ENCODE results near the gene SEC24C.
A peak's percentile ranks its signal among the peaks of the same experiment; 100 is the strongest.
"Not testable (repeated sequence)": the region's sequence is repeated elsewhere in the genome, so short reads cannot be mapped to it uniquely, and the experiment has no call there.

SEC24C gene

GRCh38 chr10:73790886-73791625 is 46.9 kb downstream of the SEC24C start:
- DNase-seq (ENCODE audit: insufficient read length, low spot score) (no peak), FAIRE-seq (no peak)
- TF ChIP-seq TAF1 (IDR thresholded peaks at IDR 0.05; ENCODE audit: low read depth, low read length) (no peak), SPI1 (IDR thresholded peaks at IDR 0.05; ENCODE audit: low read depth, low read length) (no peak), PAX5 (IDR thresholded peaks at IDR 0.05; ENCODE audit: insufficient read depth, low read length, severe bottlenecking) (no peak), POLR2AphosphoS5 (IDR thresholded peaks at IDR 0.05; ENCODE audit: low read depth, low read length) (no peak), POLR2A (IDR thresholded peaks at IDR 0.05; ENCODE audit: low read depth, low read length) (no peak), POU2F2 (IDR thresholded peaks at IDR 0.05; ENCODE audit: low read depth, low read length) (no peak)

DNA sequence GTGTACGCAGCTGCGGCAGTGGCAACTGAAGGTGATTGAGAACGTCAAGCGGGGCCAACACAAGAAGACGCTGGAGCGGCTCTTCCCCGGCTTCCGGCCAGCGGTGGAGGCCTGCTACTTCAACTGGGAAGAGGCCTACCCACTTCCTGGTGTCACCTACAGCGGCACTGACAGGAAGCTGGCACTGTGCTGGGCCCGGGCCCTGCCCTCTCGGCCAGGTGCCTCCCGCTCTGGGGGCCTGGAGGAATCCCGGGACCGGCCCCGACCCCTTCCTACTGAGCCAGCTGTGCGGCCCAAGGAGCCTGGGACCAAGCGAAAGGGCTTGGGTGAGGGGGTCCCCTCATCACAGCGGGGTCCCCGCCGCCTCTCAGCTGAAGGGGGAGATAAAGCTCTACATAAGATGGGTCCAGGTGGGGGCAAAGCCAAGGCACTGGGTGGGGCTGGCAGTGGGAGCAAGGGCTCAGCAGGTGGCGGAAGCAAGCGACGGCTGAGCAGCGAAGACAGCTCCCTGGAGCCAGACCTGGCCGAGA is 47.8 kb downstream of the SEC24C start:
- DNase-seq (ENCODE audit: insufficient read length, low spot score) = no peak
- no peak for TF ChIP-seq POU2F2 (IDR thresholded peaks at IDR 0.05; ENCODE audit: low read depth, low read length)
- no peak for TF ChIP-seq PAX5 (IDR thresholded peaks at IDR 0.05; ENCODE audit: insufficient read depth, low read length, severe bottlenecking)
- no peak for TF ChIP-seq POLR2A (IDR thresholded peaks at IDR 0.05; ENCODE audit: low read depth, low read length)
- TF ChIP-seq SPI1 (IDR thresholded peaks at IDR 0.05; ENCODE audit: low read depth, low read length) = no peak
- TF ChIP-seq POLR2AphosphoS5 (IDR thresholded peaks at IDR 0.05; ENCODE audit: low read depth, low read length) = no peak
- TF ChIP-seq TAF1 (IDR thresholded peaks at IDR 0.05; ENCODE audit: low read depth, low read length) = no peak
- no peak for FAIRE-seq

DNA sequence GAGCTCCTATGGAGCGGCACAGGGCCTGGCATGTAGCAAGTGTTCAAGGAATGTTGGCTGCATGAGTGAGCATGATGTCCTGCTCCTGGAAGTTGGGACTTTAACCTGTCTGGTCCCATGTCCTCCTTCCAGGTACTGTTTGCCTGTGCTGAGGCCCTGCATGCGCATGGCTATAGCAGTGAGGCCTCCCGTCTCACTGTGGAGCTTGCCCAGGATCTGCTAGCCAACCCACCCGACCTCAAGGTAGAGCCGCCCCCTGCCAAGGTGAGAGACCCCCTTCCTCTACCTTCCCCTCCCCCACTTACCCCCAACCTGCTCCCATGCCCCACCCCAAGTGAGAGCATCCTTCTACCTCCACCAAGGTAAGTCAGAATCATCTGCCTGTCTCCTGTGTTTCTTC is 49.3 kb downstream of the SEC24C start:
- FAIRE-seq (no peak), DNase-seq (ENCODE audit: insufficient read length, low spot score) (no peak)
- no peak for TF ChIP-seq POLR2A (IDR thresholded peaks at IDR 0.05; ENCODE audit: low read depth, low read length)
- no peak for TF ChIP-seq SPI1 (IDR thresholded peaks at IDR 0.05; ENCODE audit: low read depth, low read length)
- no peak for TF ChIP-seq POU2F2 (IDR thresholded peaks at IDR 0.05; ENCODE audit: low read depth, low read length)
- no peak for TF ChIP-seq TAF1 (IDR thresholded peaks at IDR 0.05; ENCODE audit: low read depth, low read length)
- no peak; the same call in 1 of the 2 replicates for TF ChIP-seq POLR2AphosphoS5 (IDR thresholded peaks at IDR 0.05; ENCODE audit: low read depth, low read length)
- no peak for TF ChIP-seq PAX5 (IDR thresholded peaks at IDR 0.05; ENCODE audit: insufficient read depth, low read length, severe bottlenecking)

DNA sequence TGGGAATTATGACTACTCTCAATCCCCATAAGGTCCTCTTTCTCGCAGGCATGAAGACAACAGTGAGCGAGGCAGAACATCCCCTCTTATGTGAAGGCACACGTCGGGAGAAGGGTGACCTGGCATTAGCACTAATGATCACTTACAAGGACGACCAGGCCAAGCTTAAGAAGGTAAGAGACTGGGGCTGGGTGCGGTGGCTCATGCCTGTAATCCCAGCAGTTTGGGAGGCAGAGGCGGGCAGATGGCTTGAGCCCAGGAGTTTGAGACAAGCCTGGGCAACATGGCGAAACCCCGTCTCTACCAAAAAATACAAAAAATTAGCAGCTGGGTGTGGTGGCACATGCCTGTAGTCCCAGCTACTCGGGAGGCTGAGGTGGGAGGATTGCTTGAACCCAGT is 51.3 kb downstream of the SEC24C start:
- not testable (repeated sequence) for FAIRE-seq; DNase-seq (ENCODE audit: insufficient read length, low spot score)

GRCh38 chr10:73796035-73796434 is 51.9 kb downstream of the SEC24C start:
- FAIRE-seq; DNase-seq (ENCODE audit: insufficient read length, low spot score): not testable (repeated sequence)

GRCh38 chr10:73796766-73797165 is 52.6 kb downstream of the SEC24C start:
- no peak for FAIRE-seq
- no peak for TF ChIP-seq POLR2AphosphoS5 (IDR thresholded peaks at IDR 0.05; ENCODE audit: low read depth, low read length)
- TF ChIP-seq TAF1 (IDR thresholded peaks at IDR 0.05; ENCODE audit: low read depth, low read length) = no peak
- no peak for TF ChIP-seq POU2F2 (IDR thresholded peaks at IDR 0.05; ENCODE audit: low read depth, low read length)
- no peak for TF ChIP-seq PAX5 (IDR thresholded peaks at IDR 0.05; ENCODE audit: insufficient read depth, low read length, severe bottlenecking)
- TF ChIP-seq SPI1 (IDR thresholded peaks at IDR 0.05; ENCODE audit: low read depth, low read length) = no peak
- no peak; the same call in 1 of the 2 replicates for TF ChIP-seq POLR2A (IDR thresholded peaks at IDR 0.05; ENCODE audit: low read depth, low read length)
- no peak for DNase-seq (ENCODE audit: insufficient read length, low spot score)

- TF ChIP-seq TAF1 (IDR thresholded peaks at IDR 0.05; ENCODE audit: low read depth, low read length) (no peak), POLR2A (IDR thresholded peaks at IDR 0.05; ENCODE audit: low read depth, low read length) (no peak), POLR2AphosphoS5 (IDR thresholded peaks at IDR 0.05; ENCODE audit: low read depth, low read length) (no peak; the same call in 1 of the 2 replicates), SPI1 (IDR thresholded peaks at IDR 0.05; ENCODE audit: low read depth, low read length) (no peak), PAX5 (IDR thresholded peaks at IDR 0.05; ENCODE audit: insufficient read depth, low read length, severe bottlenecking) (no peak)
- FAIRE-seq = no peak
These were observed 53.3 kb downstream of the SEC24C start for GRCh38 chr10:73797324-73798025.

DNA sequence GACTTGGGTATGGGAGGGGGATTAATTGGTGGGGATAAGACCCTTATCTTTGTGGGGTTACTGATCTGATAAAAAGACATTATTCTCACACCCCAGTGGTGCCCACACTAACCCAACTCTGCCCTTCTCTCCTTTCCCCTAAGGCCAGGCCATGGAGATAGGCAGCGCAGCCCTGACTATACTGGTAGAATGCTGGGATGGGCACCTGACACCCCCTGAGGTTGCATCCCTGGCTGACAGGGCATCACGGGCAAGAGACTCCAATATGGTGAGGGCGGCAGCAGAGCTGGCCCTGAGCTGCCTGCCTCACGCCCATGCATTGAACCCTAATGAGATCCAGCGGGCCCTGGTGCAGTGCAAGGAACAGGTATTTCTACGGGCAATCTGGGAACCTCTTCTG is 53.9 kb downstream of the SEC24C start:
- TF ChIP-seq POLR2AphosphoS5 (IDR thresholded peaks at IDR 0.05; ENCODE audit: low read depth, low read length) (no peak), TAF1 (IDR thresholded peaks at IDR 0.05; ENCODE audit: low read depth, low read length) (no peak), POLR2A (IDR thresholded peaks at IDR 0.05; ENCODE audit: low read depth, low read length) (peak; percentile 33; the same call in 1 of the 2 replicates), SPI1 (IDR thresholded peaks at IDR 0.05; ENCODE audit: low read depth, low read length) (no peak)

More at GRCh38 chr10:73797324-73798025, 53.3 kb downstream of the SEC24C start:
- DNase-seq (ENCODE audit: insufficient read length, low spot score) = no peak

DNA sequence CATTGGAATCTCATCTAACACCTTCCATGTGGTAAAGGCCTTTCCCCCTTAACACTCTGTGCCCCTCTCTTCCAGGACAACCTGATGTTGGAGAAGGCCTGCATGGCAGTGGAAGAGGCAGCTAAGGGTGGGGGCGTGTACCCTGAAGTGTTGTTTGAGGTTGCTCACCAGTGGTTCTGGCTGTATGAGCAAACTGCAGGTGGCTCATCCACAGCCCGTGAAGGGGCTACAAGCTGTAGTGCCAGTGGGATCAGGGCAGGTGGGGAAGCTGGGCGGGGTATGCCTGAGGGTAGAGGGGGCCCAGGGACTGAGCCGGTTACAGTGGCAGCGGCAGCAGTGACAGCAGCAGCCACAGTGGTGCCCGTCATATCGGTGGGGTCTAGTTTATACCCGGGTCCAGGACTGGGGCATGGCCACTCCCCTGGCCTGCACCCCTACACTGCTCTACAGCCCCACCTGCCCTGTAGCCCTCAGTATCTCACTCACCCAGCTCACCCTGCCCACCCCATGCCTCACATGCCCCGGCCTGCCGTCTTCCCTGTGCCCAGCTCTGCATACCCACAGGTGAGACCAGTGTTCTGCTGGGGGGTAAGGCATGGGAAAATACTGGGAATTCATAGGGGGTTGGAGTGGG is 54.9 kb downstream of the SEC24C start:
- DNase-seq (ENCODE audit: insufficient read length, low spot score) (no peak), FAIRE-seq (no peak)
- TF ChIP-seq POLR2AphosphoS5 (IDR thresholded peaks at IDR 0.05; ENCODE audit: low read depth, low read length) (no peak), PAX5 (IDR thresholded peaks at IDR 0.05; ENCODE audit: insufficient read depth, low read length, severe bottlenecking) (no peak), POU2F2 (IDR thresholded peaks at IDR 0.05; ENCODE audit: low read depth, low read length) (no peak)

More for the DNA sequence above, 53.9 kb downstream of the SEC24C start:
- FAIRE-seq (no peak), DNase-seq (ENCODE audit: insufficient read length, low spot score) (no peak)

All from GM12891 (cell line).